Activated CD4-positive, alpha-beta memory T cell treated with anti-CD3 and anti-CD28 coated beads for 36 hours (primary cell): Measurements from ENCODE around the gene OTOP3. TPM values are rescaled to one million over a fixed set of nuclear protein-coding genes. Genes with fewer than 3 reads are reported as not detected.
A peak's percentile ranks its signal among the peaks of the same experiment; 100 is the strongest.
"Not testable (repeated sequence)": the region's sequence is repeated elsewhere in the genome, so short reads cannot be mapped to it uniquely, and the experiment has no call there.

Source experiments
- CTCF ChIA-PET: fragments of 350-600 bp; sonication (Branson Sonifier 250); formaldehyde crosslinking; loops from one replicate; lab custom pipeline; 2021; ENCODE audit warnings: antibody characterized with exemption, inconsistent platforms; lab: Charles Lee
- POLR2A ChIA-PET: fragments of 350-600 bp; sonication (Branson Sonifier 250); formaldehyde crosslinking; loops from one replicate; lab custom pipeline; 2021; ENCODE audit warnings: antibody characterized with exemption; lab: Charles Lee
- DNase-seq: peaks from one replicate; pipeline ENCODE4 v3.0.0-alpha.2; 2020
- H3K27ac Mint-ChIP-seq: one replicate; pipeline ENCODE4 v1.8.0; 2021; ENCODE audit warnings: mixed read lengths
- H3K27me3 Mint-ChIP-seq: one replicate; pipeline ENCODE4 v1.8.0; 2021; ENCODE audit warnings: mixed read lengths
- H3K36me3 Mint-ChIP-seq: one replicate; pipeline ENCODE4 v1.8.0; 2021; ENCODE audit warnings: mixed read lengths
- H3K4me1 Mint-ChIP-seq: one replicate; pipeline ENCODE4 v1.8.0; 2021; ENCODE audit warnings: low read depth, mixed read lengths
- H3K4me3 Mint-ChIP-seq: one replicate; pipeline ENCODE4 v1.8.0; 2021; ENCODE audit warnings: mild to moderate bottlenecking, mixed read lengths
- H3K9me3 Mint-ChIP-seq: one replicate; pipeline ENCODE4 v1.8.0; 2021; ENCODE audit warnings: mixed read lengths
- intact Hi-C: fragments of 100-400 bp; cut with micrococcal nuclease; formaldehyde crosslinking; loops from one replicate; pipeline ENCODE4 v1.15.1; 2023
- total RNA-seq, 2 experiments: library from RNA; stranded (reverse); gene quantifications; one replicate each; pipeline ENCODE4 v1.2.3, GENCODE V29; 2021

Gene OTOP3
- total RNA-seq, 2 experiments from 2014 or later: not detected

- CTCF ChIA-PET: no interaction called here
Measured at GRCh38 chr17:74981318-74981978, 45.8 kb downstream of the OTOP3 start.

GRCh38 chr17:74981979-74982662 lies 46.4 kb downstream of the OTOP3 start:
- CTCF ChIA-PET: interaction anchor here (0.6 to 2.1 kb wide), 5 partner anchors 9 to 765 kb away, joined by 3 to 10 read pairs (median 5); partner anchors contain the start of genes HID1 and MRPL58
- H3K4me3 Mint-ChIP-seq: peak overlapping the region; percentile 77
- no peaks in the 10 kb centered on the region for H3K36me3 Mint-ChIP-seq
- DNase-seq: peak; percentile 87
- POLR2A ChIA-PET: interaction anchor here (1.0 kb wide), 1 partner anchor 10 kb away, joined by 3 read pairs; the partner anchor contains the start of gene HID1
- peak overlapping the region; percentile 61 for H3K27ac Mint-ChIP-seq
- intact Hi-C loops: loop anchor here (2.0 kb wide), 2 partner anchors 31 to 51 kb away; partner anchors contain the start of gene MRPL58
- peaks cover 1% of the 10 kb centered on the region for H3K27me3 Mint-ChIP-seq
- no peaks in the 10 kb centered on the region for H3K9me3 Mint-ChIP-seq
- peaks cover 14% of the 10 kb centered on the region for H3K4me1 Mint-ChIP-seq

More at GRCh38 chr17:74981318-74981978, 45.8 kb downstream of the OTOP3 start:
- no peak for DNase-seq
- peak overlapping the region; percentile 77 for H3K4me3 Mint-ChIP-seq
- H3K36me3 Mint-ChIP-seq: no peaks in the 10 kb centered on the region
- peaks cover 11% of the 10 kb centered on the region for H3K4me1 Mint-ChIP-seq
- H3K27ac Mint-ChIP-seq: peak overlapping the region; percentile 61
- H3K9me3 Mint-ChIP-seq: no peaks in the 10 kb centered on the region
- intact Hi-C loops: no loop called here
- POLR2A ChIA-PET: no interaction called here
- H3K27me3 Mint-ChIP-seq: peaks cover 1% of the 10 kb centered on the region

GRCh38 chr17:74982663-74983313 lies 47.1 kb downstream of the OTOP3 start:
- intact Hi-C loops: loop anchor here (2.0 kb wide), 2 partner anchors 30 to 50 kb away; partner anchors contain the start of gene MRPL58
- peaks cover 17% of the 10 kb centered on the region for H3K4me1 Mint-ChIP-seq
- H3K27me3 Mint-ChIP-seq, DNase-seq, H3K36me3 Mint-ChIP-seq, H3K27ac Mint-ChIP-seq, H3K9me3 Mint-ChIP-seq: not testable (repeated sequence)
- ChIA-PET CTCF (interaction anchor here (0.6 to 2.1 kb wide), 6 partner anchors 10 to 765 kb away, joined by 3 to 10 read pairs (median 4); partner anchors contain the start of genes HID1 and MRPL58), POLR2A (interaction anchor here (1.0 to 1.2 kb wide), 2 partner anchors 9 to 10 kb away, joined by 3 read pairs; partner anchors contain the start of gene HID1)
- peak overlapping the region; percentile 77 for H3K4me3 Mint-ChIP-seq

DNA sequence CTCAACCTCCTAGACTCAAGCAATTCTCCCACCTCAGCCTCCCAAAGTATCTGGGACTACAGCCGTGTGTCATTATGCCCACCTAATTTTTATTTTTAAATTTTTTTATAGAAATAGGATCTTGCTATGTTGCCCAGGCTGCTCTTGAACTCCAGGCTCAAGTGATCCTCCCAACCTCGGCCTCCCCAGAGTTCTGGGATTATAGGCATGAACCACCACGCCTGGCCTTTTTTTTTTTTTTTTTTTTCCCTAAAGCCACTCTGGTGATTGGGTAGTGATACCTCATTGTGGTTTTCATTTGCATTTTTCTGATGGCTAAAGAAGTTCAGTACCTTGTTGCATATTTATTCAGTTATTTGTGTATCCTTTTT lies 50.5 kb downstream of the OTOP3 start:
- no peaks in the 10 kb centered on the region for H3K9me3 Mint-ChIP-seq
- H3K27me3 Mint-ChIP-seq: peaks cover 4% of the 10 kb centered on the region
- H3K27ac Mint-ChIP-seq: no peak overlapping the region
- no peak for DNase-seq
- H3K4me3 Mint-ChIP-seq: no peak overlapping the region
- intact Hi-C loops: no loop called here
- ChIA-PET CTCF (no interaction called here), POLR2A (no interaction called here)
- H3K36me3 Mint-ChIP-seq: no peaks in the 10 kb centered on the region
- peaks cover 14% of the 10 kb centered on the region for H3K4me1 Mint-ChIP-seq

GRCh38 chr17:74987418-74987908 lies 51.8 kb downstream of the OTOP3 start, which contains the start of gene CDR2L:
TSS of gene CDR2L (plus strand) at chr17:74987632. CDS start at chr17:74988044, 412 bp downstream.
- H3K4me3 Mint-ChIP-seq: peak within 1 kb of the TSS; percentile 73
- CTCF ChIA-PET: interaction anchor here (0.6 to 4.1 kb wide), 11 partner anchors 11 to 283 kb away, joined by 3 to 39 read pairs (median 5); partner anchors contain the start of genes HID1, MIF4GD and MRPL58
- H3K36me3 Mint-ChIP-seq: no peaks in the 10 kb centered on the region
- H3K27ac Mint-ChIP-seq: no peak within 1 kb of the TSS
- peaks cover 4% of the 10 kb centered on the region for H3K27me3 Mint-ChIP-seq
- H3K4me1 Mint-ChIP-seq: peaks cover 6% of the 10 kb centered on the region
- DNase-seq: peak; percentile 95
- no peaks in the 10 kb centered on the region for H3K9me3 Mint-ChIP-seq
- POLR2A ChIA-PET: interaction anchor here (0.7 to 2.0 kb wide), 5 partner anchors 24 to 418 kb away, joined by 3 to 7 read pairs (median 4); partner anchors contain the start of genes GRB2 and MRPL58
- intact Hi-C loops: no loop called here

DNA sequence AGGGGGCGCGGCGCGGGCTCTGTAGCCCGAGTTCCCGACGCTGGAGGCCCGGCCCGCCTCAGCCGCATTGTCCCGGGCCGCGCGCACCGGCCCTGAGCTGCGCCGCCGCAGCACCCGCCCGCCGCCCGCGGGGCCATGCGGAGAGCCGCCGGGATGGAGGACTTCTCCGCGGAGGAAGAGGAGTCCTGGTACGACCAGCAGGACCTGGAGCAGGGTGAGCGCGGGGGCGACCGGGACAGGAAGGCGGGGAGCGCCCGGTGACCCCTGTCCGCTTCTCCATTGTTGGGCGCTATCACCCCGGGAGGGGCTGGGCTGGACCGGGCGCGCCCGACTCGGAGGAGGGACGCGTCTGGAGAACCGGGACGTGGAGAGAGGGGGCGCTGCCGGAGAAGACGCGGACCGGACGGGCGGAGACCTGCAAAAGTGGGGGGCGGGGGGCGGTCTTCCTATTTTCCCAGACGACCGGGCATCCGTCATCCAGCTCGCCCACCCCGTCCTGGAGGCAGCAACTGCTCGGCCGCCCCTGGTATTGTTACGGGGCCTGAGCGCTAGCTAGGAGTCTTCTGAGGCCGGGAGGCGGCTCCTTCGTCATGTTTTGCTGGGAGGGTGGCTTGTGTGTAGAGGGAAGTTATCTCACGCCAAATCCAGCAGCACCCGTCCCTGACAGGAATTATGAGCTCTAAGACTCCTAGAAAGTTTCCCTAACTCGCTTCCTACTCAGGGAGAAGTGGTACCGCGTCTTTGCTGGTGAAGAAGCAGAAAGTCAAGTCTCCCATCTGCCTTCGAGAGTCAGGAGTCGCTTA lies 52.4 kb downstream of the OTOP3 start:
- peak; percentile 38 for DNase-seq
- intact Hi-C loops: no loop called here
- Mint-ChIP-seq H3K4me3 (peak overlapping the region; percentile 66), H3K36me3 (no peaks in the 10 kb centered on the region), H3K27me3 (peaks cover 4% of the 10 kb centered on the region), H3K27ac (no peak overlapping the region), H3K9me3 (no peaks in the 10 kb centered on the region), H3K4me1 (peaks cover 6% of the 10 kb centered on the region)
- ChIA-PET POLR2A (interaction anchor here (0.6 to 2.0 kb wide), 5 partner anchors 11 to 418 kb away, joined by 3 to 7 read pairs (median 4); partner anchors contain the start of genes GRB2 and MRPL58), CTCF (interaction anchor here (0.8 to 4.1 kb wide), 12 partner anchors 8 to 283 kb away, joined by 3 to 39 read pairs (median 4); partner anchors contain the start of genes HID1, MIF4GD and MRPL58)

- no peak for DNase-seq
- intact Hi-C loops: no loop called here
- no peaks in the 10 kb centered on the region for H3K36me3 Mint-ChIP-seq
- H3K9me3 Mint-ChIP-seq: no peaks in the 10 kb centered on the region
- POLR2A ChIA-PET: no interaction called here
- H3K27ac Mint-ChIP-seq: no peak overlapping the region
- CTCF ChIA-PET: interaction anchor here (1.1 to 4.1 kb wide), 3 partner anchors 29 to 210 kb away, joined by 3 to 39 read pairs (median 5); no protein-coding TSS in a partner anchor
- peaks cover 3% of the 10 kb centered on the region for H3K27me3 Mint-ChIP-seq
- H3K4me3 Mint-ChIP-seq: no peak overlapping the region
- peaks cover 6% of the 10 kb centered on the region for H3K4me1 Mint-ChIP-seq
Measured at GRCh38 chr17:74990581-74991105, 54.9 kb downstream of the OTOP3 start.

DNA sequence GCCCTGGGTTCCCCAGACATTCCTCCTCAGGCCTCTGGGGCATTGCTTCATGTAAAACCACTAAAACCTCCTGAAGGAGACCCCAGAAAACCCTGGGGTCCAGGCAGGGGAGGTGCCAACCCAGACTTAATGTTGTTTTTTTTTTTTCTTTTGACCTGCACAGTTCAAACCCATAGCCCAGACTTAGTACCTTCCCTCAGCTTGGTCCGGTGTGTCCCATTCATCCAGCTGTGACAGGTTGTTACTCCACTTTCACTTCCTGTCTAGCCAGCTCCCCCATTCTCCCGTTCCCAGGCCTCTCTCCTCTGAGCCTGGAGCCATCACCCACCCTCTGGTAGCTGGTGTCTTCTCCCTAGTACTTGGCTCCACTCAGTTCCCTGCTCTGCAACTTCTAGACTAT lies 56.5 kb downstream of the OTOP3 start:
- no peak for DNase-seq
- H3K36me3 Mint-ChIP-seq: no peaks in the 10 kb centered on the region
- H3K9me3 Mint-ChIP-seq: no peaks in the 10 kb centered on the region
- no peak overlapping the region for H3K27ac Mint-ChIP-seq
- H3K4me1 Mint-ChIP-seq: peaks cover 1% of the 10 kb centered on the region
- ChIA-PET CTCF (interaction anchor here (1.2 kb wide), 1 partner anchor 30 kb away, joined by 3 read pairs; no protein-coding TSS in a partner anchor), POLR2A (no interaction called here)
- intact Hi-C loops: no loop called here
- no peak overlapping the region for H3K4me3 Mint-ChIP-seq
- H3K27me3 Mint-ChIP-seq: peaks cover 3% of the 10 kb centered on the region

DNA sequence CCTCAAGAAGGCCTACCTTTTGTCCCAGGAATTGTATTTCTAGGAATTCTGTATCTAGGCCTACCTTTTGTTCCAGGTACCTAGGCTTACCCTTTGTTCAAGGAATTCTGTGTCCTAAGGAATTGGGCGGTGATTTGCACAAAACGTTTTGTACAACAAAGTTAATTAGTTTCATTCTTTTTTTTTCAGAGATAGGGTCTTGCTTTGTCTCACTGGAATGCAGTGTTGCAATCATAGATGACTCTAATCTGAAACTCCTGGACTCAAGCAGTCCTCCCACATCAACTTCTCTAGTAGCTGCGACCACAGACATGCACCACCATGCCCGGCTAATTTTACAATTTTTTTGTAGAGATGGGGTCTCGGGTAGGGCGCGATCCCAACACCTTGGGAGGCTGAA lies 58.7 kb downstream of the OTOP3 start:
- intact Hi-C loops: no loop called here
- Mint-ChIP-seq H3K4me1 (peaks cover 2% of the 10 kb centered on the region), H3K27ac (no peak overlapping the region), H3K36me3 (no peaks in the 10 kb centered on the region), H3K27me3 (no peaks in the 10 kb centered on the region), H3K4me3 (no peak overlapping the region), H3K9me3 (no peaks in the 10 kb centered on the region)
- POLR2A ChIA-PET: interaction anchor here (0.5 kb wide), 1 partner anchor 205 kb away, joined by 5 read pairs; no protein-coding TSS in a partner anchor
- DNase-seq: no peak
- CTCF ChIA-PET: interaction anchor here (0.8 to 1.2 kb wide), 2 partner anchors 17 to 132 kb away, joined by 3 read pairs; no protein-coding TSS in a partner anchor

DNA sequence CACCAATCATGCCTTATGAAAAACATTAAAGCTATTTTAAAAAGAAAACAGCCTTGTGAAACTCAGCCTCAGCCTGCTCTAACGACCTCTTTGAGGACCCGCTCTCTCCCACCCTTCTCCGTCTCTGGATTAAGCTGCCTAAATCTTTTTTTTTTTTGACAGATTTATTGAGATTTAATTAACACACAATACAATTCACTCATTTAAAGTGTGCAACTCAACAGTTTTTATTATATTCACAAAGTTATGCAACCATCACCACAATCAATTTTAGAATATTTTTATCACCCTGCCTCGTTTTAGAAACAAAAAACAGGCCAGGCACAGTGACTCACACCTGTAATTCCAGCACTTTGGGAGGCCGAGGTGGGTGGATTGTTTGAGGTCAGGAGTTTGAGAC lies 60.1 kb downstream of the OTOP3 start:
- ChIA-PET POLR2A (no interaction called here), CTCF (no interaction called here)
- no peak overlapping the region for H3K4me3 Mint-ChIP-seq
- H3K27ac Mint-ChIP-seq: no peak overlapping the region
- no peak for DNase-seq
- peaks cover 2% of the 10 kb centered on the region for H3K4me1 Mint-ChIP-seq
- H3K27me3 Mint-ChIP-seq: no peaks in the 10 kb centered on the region
- H3K9me3 Mint-ChIP-seq: no peaks in the 10 kb centered on the region
- intact Hi-C loops: no loop called here
- no peaks in the 10 kb centered on the region for H3K36me3 Mint-ChIP-seq
